Measurements from ENCODE around the gene KCNQ2.

KCNQ2 gene

DNA sequence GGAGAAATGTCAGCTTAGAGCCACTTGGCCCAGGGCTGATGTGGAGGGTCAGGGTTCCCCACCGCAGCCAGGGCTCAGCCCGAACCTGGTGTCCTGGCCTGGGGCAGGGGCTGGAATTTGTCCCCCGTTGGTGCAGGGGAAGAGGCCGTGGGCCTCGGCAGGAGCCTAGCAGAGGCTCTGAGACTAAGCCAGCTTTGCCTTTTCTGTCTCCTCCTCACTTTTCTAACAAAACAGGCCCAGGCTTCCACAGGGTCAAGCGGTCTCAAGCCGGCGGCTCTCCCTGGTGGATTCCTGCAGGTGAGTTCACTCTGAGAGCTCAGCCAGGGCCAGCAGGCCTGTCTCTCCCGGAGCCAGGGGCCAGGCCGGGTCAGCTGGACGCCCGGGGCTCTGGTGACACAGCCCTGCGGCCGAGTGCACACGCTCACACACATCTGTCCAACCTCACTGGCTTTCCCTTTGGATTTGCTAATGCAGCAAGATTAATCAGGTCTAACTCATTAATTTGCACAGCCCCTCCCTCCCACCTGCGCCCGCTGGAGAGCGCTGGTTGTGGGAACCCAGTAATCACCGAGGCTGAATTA, 108.4 kb downstream of the KCNQ2 start:
- TF ChIP-seq CTCF (IDR thresholded peaks at IDR 0.05; ENCODE audit: low read depth, low read length): no peak
- no peak for TF ChIP-seq EZH2phosphoT487 (IDR thresholded peaks at IDR 0.05; ENCODE audit: low read depth)
- no peaks in the 10 kb centered on the region for H4K20me1 ChIP-seq (ENCODE audit: insufficient read depth, low read length)
- no peaks in the 10 kb centered on the region for H3K36me3 ChIP-seq (replicated peaks; ENCODE audit: low read depth, low read length)
- H2AFZ ChIP-seq (ENCODE audit: low read depth, low read length): no peak overlapping the region
- no peak overlapping the region for H3K4me3 ChIP-seq (ENCODE audit: low read length)
- H3K9me3 ChIP-seq (ENCODE audit: insufficient read depth, low read length): no peaks in the 10 kb centered on the region
- H3K9ac ChIP-seq (ENCODE audit: low read length): no peak overlapping the region
- H3K4me1 ChIP-seq (ENCODE audit: low read length): no peaks in the 10 kb centered on the region
- no peak overlapping the region for H3K4me2 ChIP-seq (ENCODE audit: low read length)
- no peaks in the 10 kb centered on the region for H3K79me2 ChIP-seq (ENCODE audit: low read length)
- no peak overlapping the region for H3K27ac ChIP-seq (ENCODE audit: low read length)
- no peaks in the 10 kb centered on the region for H3K27me3 ChIP-seq (ENCODE audit: low read depth, low read length)

DNA sequence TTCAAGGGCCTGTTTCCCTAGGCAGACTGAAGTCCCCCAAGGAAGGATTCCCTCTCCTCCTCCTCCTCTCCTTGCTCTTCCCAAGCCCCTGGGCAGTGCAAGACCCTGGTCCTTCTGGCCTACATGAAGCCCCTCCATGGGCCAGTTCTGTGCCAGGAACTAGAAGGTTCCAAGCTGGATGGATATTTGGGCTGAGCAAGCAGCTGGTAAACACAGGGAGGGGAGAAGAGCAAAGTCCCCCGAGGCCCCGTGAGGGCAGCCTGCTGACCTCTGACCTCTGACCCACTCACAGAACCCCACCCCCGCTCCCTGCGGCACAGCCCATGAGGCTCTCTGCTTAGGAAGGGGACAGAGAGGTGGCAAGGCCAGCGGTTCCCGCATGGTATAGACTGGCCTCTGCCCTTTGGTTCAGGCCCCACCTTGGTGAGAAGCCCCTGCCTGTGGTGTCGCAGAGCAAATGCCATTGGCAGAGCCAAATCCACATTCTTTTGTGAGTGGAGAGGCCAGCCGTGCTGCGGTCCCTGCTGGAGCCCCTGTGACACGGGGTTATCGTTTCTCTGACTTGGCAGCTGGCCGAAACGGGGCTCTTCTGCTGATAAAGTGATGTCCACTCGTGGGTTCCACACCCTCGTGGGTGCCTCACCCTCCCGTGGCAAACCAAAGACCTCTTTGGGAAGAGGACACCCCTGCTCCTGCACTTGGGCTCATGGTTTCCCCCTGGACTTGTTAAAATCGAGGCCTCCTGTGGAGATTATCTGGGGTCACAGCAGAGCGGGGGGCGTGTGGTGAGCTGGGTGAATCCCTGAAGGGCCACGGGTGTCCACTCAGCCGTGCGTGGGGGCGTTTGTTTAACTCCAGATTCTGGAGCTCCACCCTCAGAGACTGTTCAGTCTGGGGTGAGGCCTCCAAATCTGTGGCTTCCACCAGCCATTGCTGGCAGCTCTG, 109.2 kb downstream of the KCNQ2 start:
- Histone ChIP-seq H3K27me3 (ENCODE audit: low read depth, low read length) (no peaks in the 10 kb centered on the region), H3K79me2 (ENCODE audit: low read length) (no peaks in the 10 kb centered on the region), H3K4me1 (ENCODE audit: low read length) (no peaks in the 10 kb centered on the region), H3K9ac (ENCODE audit: low read length) (no peak overlapping the region), H4K20me1 (ENCODE audit: insufficient read depth, low read length) (no peaks in the 10 kb centered on the region), H3K36me3 (replicated peaks; ENCODE audit: low read depth, low read length) (no peaks in the 10 kb centered on the region), H3K9me3 (ENCODE audit: insufficient read depth, low read length) (no peaks in the 10 kb centered on the region), H2AFZ (ENCODE audit: low read depth, low read length) (no peak overlapping the region), H3K4me3 (ENCODE audit: low read length) (no peak overlapping the region), H3K4me2 (ENCODE audit: low read length) (no peak overlapping the region), H3K27ac (ENCODE audit: low read length) (no peak overlapping the region)
- TF ChIP-seq EZH2phosphoT487 (IDR thresholded peaks at IDR 0.05; ENCODE audit: low read depth) (no peak), CTCF (IDR thresholded peaks at IDR 0.05; ENCODE audit: low read depth, low read length) (no peak)

DNA sequence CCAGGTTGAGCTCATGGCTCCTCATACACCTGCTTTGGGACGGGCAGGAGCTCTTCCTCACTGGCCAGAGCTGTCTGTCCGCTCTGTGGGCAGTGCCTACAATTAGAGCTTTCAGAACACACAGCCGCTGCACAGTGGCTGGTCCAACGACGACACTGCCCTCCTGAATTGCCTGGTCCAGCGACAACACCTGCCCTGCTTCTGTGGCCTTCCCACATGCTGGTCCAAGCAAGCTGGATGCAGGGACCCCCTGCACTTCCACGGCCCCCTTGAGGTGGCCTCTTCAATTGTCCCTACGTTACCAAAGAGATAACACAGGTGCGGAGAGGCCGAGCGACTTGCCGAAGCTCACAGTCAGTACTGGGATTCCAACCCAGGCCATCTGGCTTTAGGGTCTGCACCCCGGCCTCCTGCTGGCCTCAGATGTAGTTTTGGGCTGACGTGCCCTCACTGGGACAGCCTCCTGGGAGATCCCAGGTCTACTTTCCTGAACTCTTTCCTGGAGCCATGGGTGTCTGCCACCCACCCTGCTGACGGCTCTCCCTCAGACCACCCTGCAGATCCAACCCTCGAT, 109.9 kb downstream of the KCNQ2 start:
- Histone ChIP-seq H3K4me2 (ENCODE audit: low read length) (no peak overlapping the region), H3K9me3 (ENCODE audit: insufficient read depth, low read length) (no peaks in the 10 kb centered on the region), H3K9ac (ENCODE audit: low read length) (no peak overlapping the region), H3K27me3 (ENCODE audit: low read depth, low read length) (no peaks in the 10 kb centered on the region), H3K36me3 (replicated peaks; ENCODE audit: low read depth, low read length) (no peaks in the 10 kb centered on the region), H3K4me3 (ENCODE audit: low read length) (no peak overlapping the region), H3K4me1 (ENCODE audit: low read length) (no peaks in the 10 kb centered on the region), H3K79me2 (ENCODE audit: low read length) (no peaks in the 10 kb centered on the region), H4K20me1 (ENCODE audit: insufficient read depth, low read length) (no peaks in the 10 kb centered on the region), H3K27ac (ENCODE audit: low read length) (no peak overlapping the region), H2AFZ (ENCODE audit: low read depth, low read length) (no peak overlapping the region)
- TF ChIP-seq CTCF (IDR thresholded peaks at IDR 0.05; ENCODE audit: low read depth, low read length) (no peak), EZH2phosphoT487 (IDR thresholded peaks at IDR 0.05; ENCODE audit: low read depth) (no peak)

Measured in OCI-LY3 (cell line).